Coronary artery (tissue), 2 donors: ENCODE data around the gene CPLANE1.

Experiments used
- DNase-seq: peaks from one replicate; pipeline ENCODE4 v3.0.0-alpha.2; 2017; ENCODE audit warnings: low spot score
- H3K27ac ChIP-seq, 2 donors: fragments of 200-600 bp; sonication (generic); one replicate each; pipeline ENCODE4 v1.5.1; 2016 to 2019
- H3K4me3 ChIP-seq: fragments of 200-600 bp; sonication (generic); 2 replicates; pipeline ENCODE4 v1.5.1; 2016; ENCODE audit warnings: mild to moderate bottlenecking, moderate library complexity
- CTCF ChIP-seq: fragments of 200-600 bp; sonication (generic); IDR thresholded peaks from one replicate; pipeline ENCODE4 v1.5.1; 2019; ENCODE audit warnings: antibody characterized with exemption

Gene CPLANE1

GRCh38 chr5:37190592-37190991 lies 58.6 kb downstream of the CPLANE1 start:
- TF ChIP-seq CTCF, result no peak
- H3K4me3 ChIP-seq, result no peak overlapping the region
- DNase-seq, result no peak
- no peak overlapping the region for H3K27ac ChIP-seq

GRCh38 chr5:37189355-37189754 lies 59.8 kb downstream of the CPLANE1 start:
- no peak for DNase-seq
- TF ChIP-seq CTCF, result no peak
- Histone ChIP-seq H3K27ac (no peak overlapping the region), H3K4me3 (no peak overlapping the region)

GRCh38 chr5:37187465-37187977 lies 61.7 kb downstream of the CPLANE1 start:
- DNase-seq, result no peak
- no peak overlapping the region for H3K4me3 ChIP-seq
- no peak for TF ChIP-seq CTCF
- no peak overlapping the region for H3K27ac ChIP-seq

- TF ChIP-seq CTCF, result no peak
- no peak for DNase-seq
- H3K27ac ChIP-seq, result no peak overlapping the region
- no peak overlapping the region for H3K4me3 ChIP-seq
These were observed 64.3 kb downstream of the CPLANE1 start for GRCh38 chr5:37184748-37185364.

GRCh38 chr5:37182667-37183066 lies 66.5 kb downstream of the CPLANE1 start:
- H3K27ac ChIP-seq, result no peak overlapping the region
- no peak for DNase-seq
- H3K4me3 ChIP-seq, result no peak overlapping the region
- TF ChIP-seq CTCF, result no peak

GRCh38 chr5:37174928-37175327 lies 74.2 kb downstream of the CPLANE1 start:
- H3K27ac ChIP-seq, result no peak overlapping the region
- TF ChIP-seq CTCF, result no peak
- DNase-seq, result no peak
- no peak overlapping the region for H3K4me3 ChIP-seq

- Histone ChIP-seq H3K4me3 (no peak overlapping the region), H3K27ac (no peak overlapping the region)
- no peak for DNase-seq
- TF ChIP-seq CTCF, result no peak
These were observed 76.2 kb downstream of the CPLANE1 start for GRCh38 chr5:37172957-37173356.
